ENCODE measurements around the gene GZMB. TPM values are rescaled to one million over a fixed set of nuclear protein-coding genes. Genes with fewer than 3 reads are reported as not detected.

GZMB gene
- total RNA-seq = not detected in 2 replicates

GRCh38 chr14:24634158-24634557 is at the start of gene GZMB:
TSS of gene GZMB (minus strand) at chr14:24634190. CDS start at chr14:24634160, 30 bp downstream.

GRCh38 chr14:24609655-24610344 is 24.2 kb downstream of the GZMB start, which contains the start of gene GZMH:
TSS of gene GZMH (minus strand) at chr14:24609685. CDS start at chr14:24609613, 72 bp downstream.

Other genes with a start within 250 kb of the GZMB start
- 9.1 and 13.2 TPM in 2 replicates for gene NYNRIN, start 235.2 kb downstream of the GZMB start, total RNA-seq
- 1.5 and 5.5 TPM in 2 replicates for gene CBLN3, start 204.5 kb downstream of the GZMB start, total RNA-seq
- 60.5 and 61.6 TPM in 2 replicates for gene KHNYN, start 204.2 kb downstream of the GZMB start, total RNA-seq
- 11.6 and 12.9 TPM in 2 replicates for gene SDR39U1, start 191.4 kb downstream of the GZMB start, total RNA-seq
- not detected in 2 replicates for gene CMA1, start 125.9 kb downstream of the GZMB start, total RNA-seq
- gene CTSG, start 57.9 kb downstream of the GZMB start, total RNA-seq = not detected in 2 replicates
- gene GZMH, start 24.5 kb downstream of the GZMB start, total RNA-seq = not detected in 2 replicates